ENCODE data around the gene LAMA1.
"Not testable (repeated sequence)": the region's sequence is repeated elsewhere in the genome, so short reads cannot be mapped to it uniquely, and the experiment has no call there.

The LAMA1 gene

GRCh38 chr18:6939972-6940371 is 177.6 kb downstream of the LAMA1 start:
- FAIRE-seq: no peak
- TF ChIP-seq POLR2A (IDR thresholded peaks at IDR 0.05; ENCODE audit: low read depth, low read length) (no peak), TAF1 (IDR thresholded peaks at IDR 0.05; ENCODE audit: low read depth, low read length) (no peak), SPI1 (IDR thresholded peaks at IDR 0.05; ENCODE audit: low read depth, low read length) (no peak), POU2F2 (IDR thresholded peaks at IDR 0.05; ENCODE audit: low read depth, low read length) (no peak), POLR2AphosphoS5 (IDR thresholded peaks at IDR 0.05; ENCODE audit: low read depth, low read length) (no peak), PAX5 (IDR thresholded peaks at IDR 0.05; ENCODE audit: insufficient read depth, low read length, severe bottlenecking) (no peak)
- DNase-seq (ENCODE audit: insufficient read length, low spot score): no peak

DNA sequence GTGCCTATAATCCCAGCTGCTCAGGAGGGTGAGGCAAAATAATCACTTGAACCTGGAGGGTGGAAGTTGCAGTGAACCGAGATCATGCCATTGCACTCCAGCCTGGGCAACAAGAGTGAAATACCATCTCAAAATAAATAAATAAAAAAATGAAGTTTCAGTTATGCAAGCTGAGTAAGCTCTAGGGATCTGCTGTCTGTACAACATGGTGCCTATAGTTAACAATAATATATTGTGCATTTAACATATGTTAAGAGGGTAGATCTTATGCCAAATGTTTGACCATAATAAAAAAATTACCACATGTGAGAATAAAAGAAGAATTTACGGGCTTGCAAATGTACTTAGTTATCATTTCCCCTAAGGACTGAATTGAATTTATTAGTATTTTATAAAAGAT is 179.2 kb downstream of the LAMA1 start:
- FAIRE-seq; DNase-seq (ENCODE audit: insufficient read length, low spot score): not testable (repeated sequence)

DNA sequence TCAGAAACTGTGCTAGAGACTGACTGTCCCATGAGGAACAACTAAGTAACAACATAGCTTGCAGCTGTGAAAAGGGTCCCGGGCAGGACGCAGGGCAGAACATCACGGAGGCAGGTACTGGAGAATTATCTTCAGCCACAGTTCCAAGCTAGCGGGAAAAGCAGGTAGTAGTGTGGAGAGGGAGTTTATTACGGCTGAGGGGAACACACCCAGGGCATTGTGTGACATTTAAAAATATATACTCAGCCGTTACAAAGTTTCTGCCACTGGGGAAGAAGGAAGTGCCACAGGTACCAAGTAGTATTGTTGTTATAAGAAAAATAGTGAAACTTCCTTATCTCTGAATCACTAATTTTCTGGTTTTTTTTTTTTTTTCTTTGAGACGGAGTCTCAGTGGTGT is 179.6 kb downstream of the LAMA1 start:
- FAIRE-seq (no peak), DNase-seq (ENCODE audit: insufficient read length, low spot score) (no peak)
- TF ChIP-seq PAX5 (IDR thresholded peaks at IDR 0.05; ENCODE audit: insufficient read depth, low read length, severe bottlenecking) (no peak), POLR2A (IDR thresholded peaks at IDR 0.05; ENCODE audit: low read depth, low read length) (no peak), SPI1 (IDR thresholded peaks at IDR 0.05; ENCODE audit: low read depth, low read length) (no peak)

DNA sequence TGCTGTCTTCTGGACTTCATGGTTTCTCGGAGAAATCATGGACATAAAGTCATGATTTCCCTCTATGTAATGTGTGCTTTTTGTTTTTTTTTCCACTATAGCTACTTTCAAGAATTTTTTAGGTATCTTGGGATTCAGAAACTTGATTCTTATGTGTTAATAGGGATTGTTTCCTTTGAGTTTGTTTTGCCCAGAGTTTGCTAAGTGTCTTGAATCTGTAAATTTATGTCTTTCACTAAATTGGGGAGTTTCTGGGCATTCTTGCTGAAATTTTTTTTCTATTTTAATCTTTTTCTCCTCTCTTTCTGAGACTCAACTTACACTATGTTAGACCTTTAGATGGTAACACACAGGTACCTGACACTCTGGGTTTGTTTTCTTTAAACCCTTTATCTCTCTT is 182.7 kb downstream of the LAMA1 start:
- no peak for DNase-seq (ENCODE audit: insufficient read length, low spot score)
- TF ChIP-seq POU2F2 (IDR thresholded peaks at IDR 0.05; ENCODE audit: low read depth, low read length) (no peak), POLR2AphosphoS5 (IDR thresholded peaks at IDR 0.05; ENCODE audit: low read depth, low read length) (no peak), TAF1 (IDR thresholded peaks at IDR 0.05; ENCODE audit: low read depth, low read length) (no peak), POLR2A (IDR thresholded peaks at IDR 0.05; ENCODE audit: low read depth, low read length) (no peak), PAX5 (IDR thresholded peaks at IDR 0.05; ENCODE audit: insufficient read depth, low read length, severe bottlenecking) (no peak), SPI1 (IDR thresholded peaks at IDR 0.05; ENCODE audit: low read depth, low read length) (no peak)
- no peak for FAIRE-seq

DNA sequence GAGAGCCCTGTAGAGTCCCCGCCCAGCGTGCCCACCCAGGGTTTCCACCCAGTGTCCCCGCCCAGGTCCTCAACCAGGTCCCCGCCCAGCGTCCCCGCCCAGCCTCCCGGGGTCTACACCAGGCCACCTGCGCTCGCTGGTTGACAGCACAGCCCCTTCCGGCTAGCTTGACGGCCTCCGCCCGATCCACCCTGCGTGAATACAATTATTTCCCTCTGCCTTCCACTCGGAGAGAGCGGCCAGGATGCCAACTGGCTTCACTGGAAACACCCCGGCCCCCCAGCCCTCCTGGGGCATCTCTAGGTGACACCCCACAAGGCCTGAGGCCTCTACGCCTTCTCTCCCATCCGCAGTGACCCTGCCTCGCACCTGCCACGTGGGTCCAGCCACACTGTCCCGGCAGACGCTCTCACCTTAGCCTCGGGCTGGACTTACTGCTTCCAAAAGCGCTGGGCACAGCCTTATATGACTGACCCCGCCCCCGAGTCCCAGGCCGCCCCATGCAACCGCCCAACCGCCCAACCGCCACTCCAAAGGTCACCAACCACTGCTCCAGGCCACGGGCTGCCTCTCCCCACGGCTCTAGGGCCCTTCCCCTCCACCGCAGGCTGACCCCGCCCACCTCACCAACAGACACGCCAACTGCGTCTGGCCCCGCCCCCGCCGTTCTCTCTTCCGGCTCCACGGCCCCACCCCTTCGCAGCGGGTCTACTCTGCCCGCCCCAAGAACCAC is 188.1 kb downstream of the LAMA1 start:
- no peak for FAIRE-seq
- no peak for DNase-seq (ENCODE audit: insufficient read length, low spot score)
- TF ChIP-seq POU2F2 (IDR thresholded peaks at IDR 0.05; ENCODE audit: low read depth, low read length): no peak
- TF ChIP-seq POLR2A (IDR thresholded peaks at IDR 0.05; ENCODE audit: low read depth, low read length): no peak
- no peak for TF ChIP-seq SPI1 (IDR thresholded peaks at IDR 0.05; ENCODE audit: low read depth, low read length)

- DNase-seq (ENCODE audit: insufficient read length, low spot score) (no peak), FAIRE-seq (no peak)
- TF ChIP-seq POU2F2 (IDR thresholded peaks at IDR 0.05; ENCODE audit: low read depth, low read length) (no peak), PAX5 (IDR thresholded peaks at IDR 0.05; ENCODE audit: insufficient read depth, low read length, severe bottlenecking) (no peak)
Observed at GRCh38 chr18:6928359-6928758, 189.2 kb downstream of the LAMA1 start.

DNA sequence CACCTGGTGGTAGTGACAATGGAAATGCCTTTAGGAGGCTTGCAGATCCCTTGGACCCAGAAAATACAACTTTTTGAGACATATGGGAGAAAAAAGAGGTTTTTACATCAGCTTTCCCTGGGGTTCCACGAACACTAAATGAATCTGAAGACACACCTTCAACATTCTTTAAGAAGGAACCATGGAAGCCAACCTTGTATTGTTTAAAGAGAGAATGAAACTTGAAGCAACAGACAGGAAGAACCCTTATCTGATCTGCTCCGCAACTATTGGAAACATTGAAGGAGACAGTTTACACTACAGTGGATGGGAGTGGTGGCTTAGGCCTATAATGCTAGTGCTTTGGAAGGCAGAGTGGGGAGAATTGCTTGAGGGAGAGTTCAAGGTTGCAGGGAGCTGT is 190.4 kb downstream of the LAMA1 start:
- TF ChIP-seq SPI1 (IDR thresholded peaks at IDR 0.05; ENCODE audit: low read depth, low read length) (no peak), POLR2A (IDR thresholded peaks at IDR 0.05; ENCODE audit: low read depth, low read length) (no peak), TAF1 (IDR thresholded peaks at IDR 0.05; ENCODE audit: low read depth, low read length) (no peak), POLR2AphosphoS5 (IDR thresholded peaks at IDR 0.05; ENCODE audit: low read depth, low read length) (no peak), PAX5 (IDR thresholded peaks at IDR 0.05; ENCODE audit: insufficient read depth, low read length, severe bottlenecking) (no peak), POU2F2 (IDR thresholded peaks at IDR 0.05; ENCODE audit: low read depth, low read length) (no peak)
- DNase-seq (ENCODE audit: insufficient read length, low spot score) (no peak), FAIRE-seq (no peak)

GRCh38 chr18:6923220-6923619 is 194.4 kb downstream of the LAMA1 start:
- no peak for FAIRE-seq
- TF ChIP-seq SPI1 (IDR thresholded peaks at IDR 0.05; ENCODE audit: low read depth, low read length): no peak
- no peak for TF ChIP-seq PAX5 (IDR thresholded peaks at IDR 0.05; ENCODE audit: insufficient read depth, low read length, severe bottlenecking)
- TF ChIP-seq TAF1 (IDR thresholded peaks at IDR 0.05; ENCODE audit: low read depth, low read length): no peak
- no peak for TF ChIP-seq POLR2AphosphoS5 (IDR thresholded peaks at IDR 0.05; ENCODE audit: low read depth, low read length)
- no peak for TF ChIP-seq POU2F2 (IDR thresholded peaks at IDR 0.05; ENCODE audit: low read depth, low read length)
- TF ChIP-seq POLR2A (IDR thresholded peaks at IDR 0.05; ENCODE audit: low read depth, low read length): no peak
- no peak for DNase-seq (ENCODE audit: insufficient read length, low spot score)

- TF ChIP-seq POLR2A (IDR thresholded peaks at IDR 0.05; ENCODE audit: low read depth, low read length): no peak
- no peak for TF ChIP-seq POLR2AphosphoS5 (IDR thresholded peaks at IDR 0.05; ENCODE audit: low read depth, low read length)
- no peak for TF ChIP-seq TAF1 (IDR thresholded peaks at IDR 0.05; ENCODE audit: low read depth, low read length)
- TF ChIP-seq POU2F2 (IDR thresholded peaks at IDR 0.05; ENCODE audit: low read depth, low read length): no peak
- TF ChIP-seq PAX5 (IDR thresholded peaks at IDR 0.05; ENCODE audit: insufficient read depth, low read length, severe bottlenecking): no peak
- no peak for TF ChIP-seq SPI1 (IDR thresholded peaks at IDR 0.05; ENCODE audit: low read depth, low read length)
- FAIRE-seq: no peak
- no peak for DNase-seq (ENCODE audit: insufficient read length, low spot score)
Observed at GRCh38 chr18:6921571-6921970, 196.0 kb downstream of the LAMA1 start.

DNA sequence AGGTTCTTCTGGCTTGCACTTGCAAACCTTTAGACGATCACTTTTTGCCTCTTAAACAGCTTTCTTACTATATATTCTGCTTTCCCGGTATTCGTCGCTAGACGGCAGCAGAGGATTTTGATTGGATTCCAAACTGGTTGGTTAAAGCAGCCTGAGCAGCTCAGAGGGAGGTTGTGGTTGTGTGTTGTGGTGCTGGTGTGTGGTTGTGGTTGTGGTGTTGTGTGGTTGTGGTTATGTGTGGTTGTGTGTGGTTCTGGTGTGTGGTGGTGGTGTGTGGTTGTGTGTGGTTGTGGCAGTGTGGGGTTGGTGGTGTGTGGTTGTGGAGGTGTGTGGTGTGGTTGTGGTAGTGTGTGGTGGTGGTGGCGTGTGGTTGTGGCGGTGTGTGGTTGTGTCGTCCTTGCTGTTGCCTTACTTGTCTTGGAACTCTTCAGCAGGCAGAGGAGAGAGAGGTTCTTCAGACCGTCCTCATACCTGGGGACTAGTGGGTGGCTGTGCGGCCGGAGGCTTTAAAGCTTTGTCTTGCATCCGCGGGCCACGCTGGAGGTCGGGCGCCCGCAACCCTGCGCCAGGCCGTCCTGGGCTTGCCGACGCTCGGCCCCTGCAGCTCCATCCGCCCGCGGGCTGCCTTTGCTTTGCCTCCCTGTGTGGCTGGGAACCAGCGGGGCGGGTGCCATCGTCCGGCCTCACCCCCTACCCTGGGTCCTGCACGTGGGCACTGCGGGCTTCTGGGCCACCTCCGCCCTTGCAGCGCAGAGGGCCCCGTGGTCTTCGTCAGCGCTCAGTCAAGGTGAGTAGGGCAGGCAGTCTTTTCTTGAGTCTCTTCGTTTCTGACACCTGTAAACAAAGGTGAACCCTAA is 197.3 kb downstream of the LAMA1 start:
- FAIRE-seq: peak; percentile 82
- peak; percentile 20 for DNase-seq (ENCODE audit: insufficient read length, low spot score)
- 0 out of 2 replicates have a peak, but pooled peaks have one; percentile 44 for TF ChIP-seq POU2F2 (IDR thresholded peaks at IDR 0.05; ENCODE audit: low read depth, low read length)
- no peak for TF ChIP-seq SPI1 (IDR thresholded peaks at IDR 0.05; ENCODE audit: low read depth, low read length)

Data from GM12891 (cell line).